ENCODE measurements around the gene ZNF578.

ZNF578 gene

GRCh38 chr19:52428937-52429336 lies 24.4 kb upstream of the ZNF578 start, which contains the start of gene ZNF534:
ZNF534 (plus strand) TSS chr19:52429148; CDS start chr19:52431475, 2,327 bp downstream.
- Histone ChIP-seq H3K27ac (ENCODE audit: low read depth, low read length, poor library complexity, severe bottlenecking) (no peak within 1 kb of the TSS), H4K20me1 (ENCODE audit: insufficient read depth, low read length) (no peaks in the 10 kb centered on the region), H2AFZ (ENCODE audit: low read length) (no peak within 1 kb of the TSS), H3K9me3 (ENCODE audit: low read length) (no peaks in the 10 kb centered on the region), H3K4me3 (ENCODE audit: low read depth, low read length, poor library complexity, severe bottlenecking) (no peak within 1 kb of the TSS), H3K4me1 (ENCODE audit: insufficient read depth, low read length, severe bottlenecking) (no peaks in the 10 kb centered on the region), H3K36me3 (ENCODE audit: insufficient read depth, low read length) (no peaks in the 10 kb centered on the region), H3K79me2 (ENCODE audit: insufficient read depth, low read length) (no peaks in the 10 kb centered on the region), H3F3A (ENCODE audit: insufficient read depth, low read length) (no peaks in the 10 kb centered on the region), H3K9ac (ENCODE audit: low read length) (no peak within 1 kb of the TSS), H3K27me3 (ENCODE audit: insufficient read depth, low read length) (no peaks in the 10 kb centered on the region), H3K9me2 (ENCODE audit: low read depth, low read length) (no peaks in the 10 kb centered on the region), H3K4me2 (ENCODE audit: low read length) (no peak within 1 kb of the TSS)
- TF ChIP-seq CTCF (IDR thresholded peaks at IDR 0.05; ENCODE audit: low read length) (no peak), EZH2 (IDR thresholded peaks at IDR 0.05; ENCODE audit: borderline replicate concordance, low read length) (no peak)

- Histone ChIP-seq H3K9ac (ENCODE audit: low read length) (no peak overlapping the region), H3K27ac (ENCODE audit: low read depth, low read length, poor library complexity, severe bottlenecking) (no peak overlapping the region), H3K9me3 (ENCODE audit: low read length) (peaks cover 9% of the 10 kb centered on the region; the same call in 1 of the 2 replicates), H3K79me2 (ENCODE audit: insufficient read depth, low read length) (no peaks in the 10 kb centered on the region), H3K36me3 (ENCODE audit: insufficient read depth, low read length) (no peaks in the 10 kb centered on the region), H3F3A (ENCODE audit: insufficient read depth, low read length) (no peaks in the 10 kb centered on the region), H3K4me2 (ENCODE audit: low read length) (no peak overlapping the region), H2AFZ (ENCODE audit: low read length) (no peak overlapping the region), H3K4me3 (ENCODE audit: low read depth, low read length, poor library complexity, severe bottlenecking) (no peak overlapping the region), H3K4me1 (ENCODE audit: insufficient read depth, low read length, severe bottlenecking) (no peaks in the 10 kb centered on the region), H3K9me2 (ENCODE audit: low read depth, low read length) (no peaks in the 10 kb centered on the region), H3K27me3 (ENCODE audit: insufficient read depth, low read length) (no peaks in the 10 kb centered on the region), H4K20me1 (ENCODE audit: insufficient read depth, low read length) (no peaks in the 10 kb centered on the region)
- no peak for TF ChIP-seq EZH2 (IDR thresholded peaks at IDR 0.05; ENCODE audit: borderline replicate concordance, low read length)
- TF ChIP-seq CTCF (IDR thresholded peaks at IDR 0.05; ENCODE audit: low read length), result no peak
These were observed 11.2 kb upstream of the ZNF578 start for GRCh38 chr19:52442179-52442578.

GRCh38 chr19:52444506-52444905 lies 8.8 kb upstream of the ZNF578 start:
- Histone ChIP-seq H3K27ac (ENCODE audit: low read depth, low read length, poor library complexity, severe bottlenecking) (no peak overlapping the region), H3K79me2 (ENCODE audit: insufficient read depth, low read length) (no peaks in the 10 kb centered on the region), H4K20me1 (ENCODE audit: insufficient read depth, low read length) (no peaks in the 10 kb centered on the region), H3K4me2 (ENCODE audit: low read length) (no peak overlapping the region), H3K4me3 (ENCODE audit: low read depth, low read length, poor library complexity, severe bottlenecking) (no peak overlapping the region), H3F3A (ENCODE audit: insufficient read depth, low read length) (no peaks in the 10 kb centered on the region), H3K4me1 (ENCODE audit: insufficient read depth, low read length, severe bottlenecking) (no peaks in the 10 kb centered on the region), H3K9ac (ENCODE audit: low read length) (no peak overlapping the region), H2AFZ (ENCODE audit: low read length) (no peak overlapping the region), H3K27me3 (ENCODE audit: insufficient read depth, low read length) (no peaks in the 10 kb centered on the region), H3K9me2 (ENCODE audit: low read depth, low read length) (no peaks in the 10 kb centered on the region), H3K9me3 (ENCODE audit: low read length) (peaks cover 9% of the 10 kb centered on the region; the same call in 1 of the 2 replicates), H3K36me3 (ENCODE audit: insufficient read depth, low read length) (no peaks in the 10 kb centered on the region)
- TF ChIP-seq EZH2 (IDR thresholded peaks at IDR 0.05; ENCODE audit: borderline replicate concordance, low read length) (no peak), CTCF (IDR thresholded peaks at IDR 0.05; ENCODE audit: low read length) (no peak)
